ENCODE measurements around the gene SMARCA2. TPM values are rescaled to one million over a fixed set of nuclear protein-coding genes. Genes with fewer than 3 reads are reported as not detected.

Gene SMARCA2
- total and polyA plus RNA-seq, 10 of the 15 experiments (the other 5 are each of a cell fraction or from before 2014, with no cell fraction given), result 100 to 392 (median 204) TPM

DNA sequence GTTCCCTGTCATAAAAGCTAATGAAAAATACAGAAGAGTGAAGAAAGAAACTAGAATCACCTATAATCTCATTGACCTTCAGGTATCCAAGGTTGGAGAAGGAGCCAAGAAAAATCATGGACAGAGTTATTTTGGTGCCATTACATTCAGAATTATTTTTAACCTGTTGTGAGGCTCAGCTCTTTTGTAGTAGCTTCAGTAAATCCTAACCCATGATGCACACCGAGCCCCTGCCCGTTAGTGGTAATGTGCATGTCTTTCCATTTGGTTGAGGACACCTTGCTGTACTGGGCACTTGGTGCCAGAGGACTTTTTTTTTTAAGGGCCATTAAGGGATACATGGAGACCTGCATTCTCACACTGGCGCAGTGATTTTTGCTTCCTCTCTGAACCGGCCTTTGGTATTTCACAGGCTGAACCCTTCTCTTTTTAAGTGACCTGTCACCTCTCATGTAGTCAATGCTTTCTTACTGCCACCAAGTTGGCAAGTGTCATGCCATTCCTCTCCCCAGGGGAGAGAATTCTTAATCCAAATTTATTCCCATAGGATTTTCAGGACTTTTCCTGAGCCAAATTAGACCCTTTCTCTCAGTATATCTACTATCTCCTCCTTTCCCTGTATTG is 125.6 kb downstream of the SMARCA2 start:
- BruUV-seq (replicated peaks), result no TSS peak

More for the DNA sequence above, 125.6 kb downstream of the SMARCA2 start:
- in situ Hi-C loops (cut with MboI), result no loop called here
- intact Hi-C loops (cut with micrococcal nuclease; ENCODE audit: unreplicated experiment), result no loop called here
- no peak for ATAC-seq
- H3K9me3 ChIP-seq (replicated peaks; ENCODE audit: control insufficient read depth, insufficient read depth, low read length), result no peaks in the 10 kb centered on the region
- RAD21 ChIA-PET (ENCODE audit: unreplicated experiment), result no interaction called here
- no peak for DNase-seq (ENCODE audit: low read depth, low spot score)
- FAIRE-seq, result no peak
- WGBS (ENCODE audit: insufficient coverage, insufficient replicate concordance, low lambda C conversion rate, missing lambda C conversion rate), result 99% methylated on average over 4 of the region's 4 CpGs
- H2AFZ ChIP-seq (ENCODE audit: control insufficient read depth, low read depth, low read length), result no peak overlapping the region
- H3K4me3 ChIP-seq, result no peak overlapping the region
- SMC1A ChIA-PET (ENCODE audit: uncharacterized antibody, unreplicated experiment), result interaction anchor here (1.0 kb wide), 1 partner anchor 41 kb away, joined by 5 read pairs; no protein-coding TSS in a partner anchor
- no peak overlapping the region for H3K27ac ChIP-seq (ENCODE audit: control insufficient read depth, insufficient read depth)
- no peaks in the 10 kb centered on the region for H4K20me1 ChIP-seq (ENCODE audit: control insufficient read depth, insufficient read depth)
- CTCF ChIA-PET, result interaction anchor here (0.7 kb wide), 1 partner anchor 587 kb away, joined by 3 read pairs; no protein-coding TSS in a partner anchor
- H3K36me3 ChIP-seq (ENCODE audit: control insufficient read depth in 2 of 2, insufficient read depth in 2 of 2, low read length in 1 of 2), result peaks cover 11 to 38% of the 10 kb centered on the region in 2 experiments
- POLR2A ChIA-PET, result interaction anchor here (1.2 kb wide), 1 partner anchor 16 kb away, joined by 3 read pairs; no protein-coding TSS in a partner anchor
- TF ChIP-seq ETV6 (conservative IDR thresholded peaks at IDR 0.05 in 1 of 2, IDR thresholded peaks at IDR 0.05 in 1 of 2; ENCODE audit: borderline replicate concordance in 1 of 2, low read depth in 1 of 2) (no peak), SUPT20H (IDR thresholded peaks at IDR 0.05; ENCODE audit: borderline replicate concordance, control insufficient read depth, low read depth, low read length) (no peak), PAX8 (IDR thresholded peaks at IDR 0.05) (no peak), BCL11A (IDR thresholded peaks at IDR 0.05; ENCODE audit: low read depth, low read length) (no peak), POLR2AphosphoS2 (IDR thresholded peaks at IDR 0.05; ENCODE audit: low read depth, low read length) (no peak), CBFB (IDR thresholded peaks at IDR 0.05; ENCODE audit: low read depth) (no peak), PAX5 (IDR thresholded peaks at IDR 0.05; ENCODE audit: borderline replicate concordance, low read depth, low read length) (no peak), TAF1 (IDR thresholded peaks at IDR 0.05; ENCODE audit: borderline replicate concordance, low read depth, low read length) (no peak)
- TF ChIP-seq, protein P1, sequence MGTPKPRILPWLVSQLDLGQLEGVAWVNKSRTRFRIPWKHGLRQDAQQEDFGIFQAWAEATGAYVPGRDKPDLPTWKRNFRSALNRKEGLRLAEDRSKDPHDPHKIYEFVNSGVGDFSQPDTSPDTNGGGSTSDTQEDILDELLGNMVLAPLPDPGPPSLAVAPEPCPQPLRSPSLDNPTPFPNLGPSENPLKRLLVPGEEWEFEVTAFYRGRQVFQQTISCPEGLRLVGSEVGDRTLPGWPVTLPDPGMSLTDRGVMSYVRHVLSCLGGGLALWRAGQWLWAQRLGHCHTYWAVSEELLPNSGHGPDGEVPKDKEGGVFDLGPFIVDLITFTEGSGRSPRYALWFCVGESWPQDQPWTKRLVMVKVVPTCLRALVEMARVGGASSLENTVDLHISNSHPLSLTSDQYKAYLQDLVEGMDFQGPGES (IDR thresholded peaks at IDR 0.05), result no peak
- TF ChIP-seq, protein P2, sequence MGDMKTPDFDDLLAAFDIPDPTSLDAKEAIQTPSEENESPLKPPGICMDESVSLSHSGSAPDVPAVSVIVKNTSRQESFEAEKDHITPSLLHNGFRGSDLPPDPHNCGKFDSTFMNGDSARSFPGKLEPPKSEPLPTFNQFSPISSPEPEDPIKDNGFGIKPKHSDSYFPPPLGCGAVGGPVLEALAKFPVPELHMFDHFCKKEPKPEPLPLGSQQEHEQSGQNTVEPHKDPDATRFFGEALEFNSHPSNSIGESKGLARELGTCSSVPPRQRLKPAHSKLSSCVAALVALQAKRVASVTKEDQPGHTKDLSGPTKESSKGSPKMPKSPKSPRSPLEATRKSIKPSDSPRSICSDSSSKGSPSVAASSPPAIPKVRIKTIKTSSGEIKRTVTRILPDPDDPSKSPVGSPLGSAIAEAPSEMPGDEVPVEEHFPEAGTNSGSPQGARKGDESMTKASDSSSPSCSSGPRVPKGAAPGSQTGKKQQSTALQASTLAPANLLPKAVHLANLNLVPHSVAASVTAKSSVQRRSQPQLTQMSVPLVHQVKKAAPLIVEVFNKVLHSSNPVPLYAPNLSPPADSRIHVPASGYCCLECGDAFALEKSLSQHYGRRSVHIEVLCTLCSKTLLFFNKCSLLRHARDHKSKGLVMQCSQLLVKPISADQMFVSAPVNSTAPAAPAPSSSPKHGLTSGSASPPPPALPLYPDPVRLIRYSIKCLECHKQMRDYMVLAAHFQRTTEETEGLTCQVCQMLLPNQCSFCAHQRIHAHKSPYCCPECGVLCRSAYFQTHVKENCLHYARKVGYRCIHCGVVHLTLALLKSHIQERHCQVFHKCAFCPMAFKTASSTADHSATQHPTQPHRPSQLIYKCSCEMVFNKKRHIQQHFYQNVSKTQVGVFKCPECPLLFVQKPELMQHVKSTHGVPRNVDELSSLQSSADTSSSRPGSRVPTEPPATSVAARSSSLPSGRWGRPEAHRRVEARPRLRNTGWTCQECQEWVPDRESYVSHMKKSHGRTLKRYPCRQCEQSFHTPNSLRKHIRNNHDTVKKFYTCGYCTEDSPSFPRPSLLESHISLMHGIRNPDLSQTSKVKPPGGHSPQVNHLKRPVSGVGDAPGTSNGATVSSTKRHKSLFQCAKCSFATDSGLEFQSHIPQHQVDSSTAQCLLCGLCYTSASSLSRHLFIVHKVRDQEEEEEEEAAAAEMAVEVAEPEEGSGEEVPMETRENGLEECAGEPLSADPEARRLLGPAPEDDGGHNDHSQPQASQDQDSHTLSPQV (IDR thresholded peaks at IDR 0.05), result no peak
- TF ChIP-seq, protein P3, sequence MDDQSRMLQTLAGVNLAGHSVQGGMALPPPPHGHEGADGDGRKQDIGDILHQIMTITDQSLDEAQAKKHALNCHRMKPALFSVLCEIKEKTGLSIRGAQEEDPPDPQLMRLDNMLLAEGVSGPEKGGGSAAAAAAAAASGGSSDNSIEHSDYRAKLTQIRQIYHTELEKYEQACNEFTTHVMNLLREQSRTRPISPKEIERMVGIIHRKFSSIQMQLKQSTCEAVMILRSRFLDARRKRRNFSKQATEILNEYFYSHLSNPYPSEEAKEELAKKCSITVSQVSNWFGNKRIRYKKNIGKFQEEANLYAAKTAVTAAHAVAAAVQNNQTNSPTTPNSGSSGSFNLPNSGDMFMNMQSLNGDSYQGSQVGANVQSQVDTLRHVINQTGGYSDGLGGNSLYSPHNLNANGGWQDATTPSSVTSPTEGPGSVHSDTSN (IDR thresholded peaks at IDR 0.05; ENCODE audit: insufficient replicate concordance, low read depth, low read length), result no peak
- H3K4me1 ChIP-seq (ENCODE audit: control insufficient read depth, insufficient read depth, low read length), result no peaks in the 10 kb centered on the region
- H3K27me3 ChIP-seq (replicated peaks in 1 of 2; ENCODE audit: control insufficient read depth in 2 of 2, insufficient read depth in 2 of 2, low read length in 1 of 2), result no peaks in the 10 kb centered on the region
- H3K9ac ChIP-seq (ENCODE audit: control insufficient read depth, insufficient read depth, low read length), result no peak overlapping the region
- H3K4me2 ChIP-seq (ENCODE audit: control insufficient read depth, insufficient read depth), result no peak overlapping the region
- peaks cover 27% of the 10 kb centered on the region for H3K79me2 ChIP-seq (ENCODE audit: control insufficient read depth, insufficient read depth, low read length)

All from GM12878 (cell line).